ENCODE measurements around the gene ARMH2. TPM values are rescaled to one million over a fixed set of nuclear protein-coding genes. Genes with fewer than 3 reads are reported as not detected.

Gene ARMH2
- total and polyA plus RNA-seq, 2 experiments from 2014 or later, result not detected

- Mint-ChIP-seq H3K36me3 (ENCODE audit: low read depth) (no peaks in the 10 kb centered on the region; the same call in 2 of the 3 replicates), H3K9me3 (peaks cover 6% of the 10 kb centered on the region; the same call in 1 of the 3 replicates), H3K27ac (no peak overlapping the region), H3K4me3 (no peak overlapping the region), H3K4me1 (peaks cover 5% of the 10 kb centered on the region; the same call in 2 of the 3 replicates), H3K27me3 (ENCODE audit: insufficient read depth, low read depth, poor library complexity) (peaks cover 1% of the 10 kb centered on the region)
- H3K9me2 ChIP-seq (ENCODE audit: insufficient read depth), result peaks cover 6% of the 10 kb centered on the region
- TF ChIP-seq, protein P1, sequence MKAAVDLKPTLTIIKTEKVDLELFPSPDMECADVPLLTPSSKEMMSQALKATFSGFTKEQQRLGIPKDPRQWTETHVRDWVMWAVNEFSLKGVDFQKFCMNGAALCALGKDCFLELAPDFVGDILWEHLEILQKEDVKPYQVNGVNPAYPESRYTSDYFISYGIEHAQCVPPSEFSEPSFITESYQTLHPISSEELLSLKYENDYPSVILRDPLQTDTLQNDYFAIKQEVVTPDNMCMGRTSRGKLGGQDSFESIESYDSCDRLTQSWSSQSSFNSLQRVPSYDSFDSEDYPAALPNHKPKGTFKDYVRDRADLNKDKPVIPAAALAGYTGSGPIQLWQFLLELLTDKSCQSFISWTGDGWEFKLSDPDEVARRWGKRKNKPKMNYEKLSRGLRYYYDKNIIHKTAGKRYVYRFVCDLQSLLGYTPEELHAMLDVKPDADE (IDR thresholded peaks at IDR 0.05), result no peak
- TF ChIP-seq, protein P2, sequence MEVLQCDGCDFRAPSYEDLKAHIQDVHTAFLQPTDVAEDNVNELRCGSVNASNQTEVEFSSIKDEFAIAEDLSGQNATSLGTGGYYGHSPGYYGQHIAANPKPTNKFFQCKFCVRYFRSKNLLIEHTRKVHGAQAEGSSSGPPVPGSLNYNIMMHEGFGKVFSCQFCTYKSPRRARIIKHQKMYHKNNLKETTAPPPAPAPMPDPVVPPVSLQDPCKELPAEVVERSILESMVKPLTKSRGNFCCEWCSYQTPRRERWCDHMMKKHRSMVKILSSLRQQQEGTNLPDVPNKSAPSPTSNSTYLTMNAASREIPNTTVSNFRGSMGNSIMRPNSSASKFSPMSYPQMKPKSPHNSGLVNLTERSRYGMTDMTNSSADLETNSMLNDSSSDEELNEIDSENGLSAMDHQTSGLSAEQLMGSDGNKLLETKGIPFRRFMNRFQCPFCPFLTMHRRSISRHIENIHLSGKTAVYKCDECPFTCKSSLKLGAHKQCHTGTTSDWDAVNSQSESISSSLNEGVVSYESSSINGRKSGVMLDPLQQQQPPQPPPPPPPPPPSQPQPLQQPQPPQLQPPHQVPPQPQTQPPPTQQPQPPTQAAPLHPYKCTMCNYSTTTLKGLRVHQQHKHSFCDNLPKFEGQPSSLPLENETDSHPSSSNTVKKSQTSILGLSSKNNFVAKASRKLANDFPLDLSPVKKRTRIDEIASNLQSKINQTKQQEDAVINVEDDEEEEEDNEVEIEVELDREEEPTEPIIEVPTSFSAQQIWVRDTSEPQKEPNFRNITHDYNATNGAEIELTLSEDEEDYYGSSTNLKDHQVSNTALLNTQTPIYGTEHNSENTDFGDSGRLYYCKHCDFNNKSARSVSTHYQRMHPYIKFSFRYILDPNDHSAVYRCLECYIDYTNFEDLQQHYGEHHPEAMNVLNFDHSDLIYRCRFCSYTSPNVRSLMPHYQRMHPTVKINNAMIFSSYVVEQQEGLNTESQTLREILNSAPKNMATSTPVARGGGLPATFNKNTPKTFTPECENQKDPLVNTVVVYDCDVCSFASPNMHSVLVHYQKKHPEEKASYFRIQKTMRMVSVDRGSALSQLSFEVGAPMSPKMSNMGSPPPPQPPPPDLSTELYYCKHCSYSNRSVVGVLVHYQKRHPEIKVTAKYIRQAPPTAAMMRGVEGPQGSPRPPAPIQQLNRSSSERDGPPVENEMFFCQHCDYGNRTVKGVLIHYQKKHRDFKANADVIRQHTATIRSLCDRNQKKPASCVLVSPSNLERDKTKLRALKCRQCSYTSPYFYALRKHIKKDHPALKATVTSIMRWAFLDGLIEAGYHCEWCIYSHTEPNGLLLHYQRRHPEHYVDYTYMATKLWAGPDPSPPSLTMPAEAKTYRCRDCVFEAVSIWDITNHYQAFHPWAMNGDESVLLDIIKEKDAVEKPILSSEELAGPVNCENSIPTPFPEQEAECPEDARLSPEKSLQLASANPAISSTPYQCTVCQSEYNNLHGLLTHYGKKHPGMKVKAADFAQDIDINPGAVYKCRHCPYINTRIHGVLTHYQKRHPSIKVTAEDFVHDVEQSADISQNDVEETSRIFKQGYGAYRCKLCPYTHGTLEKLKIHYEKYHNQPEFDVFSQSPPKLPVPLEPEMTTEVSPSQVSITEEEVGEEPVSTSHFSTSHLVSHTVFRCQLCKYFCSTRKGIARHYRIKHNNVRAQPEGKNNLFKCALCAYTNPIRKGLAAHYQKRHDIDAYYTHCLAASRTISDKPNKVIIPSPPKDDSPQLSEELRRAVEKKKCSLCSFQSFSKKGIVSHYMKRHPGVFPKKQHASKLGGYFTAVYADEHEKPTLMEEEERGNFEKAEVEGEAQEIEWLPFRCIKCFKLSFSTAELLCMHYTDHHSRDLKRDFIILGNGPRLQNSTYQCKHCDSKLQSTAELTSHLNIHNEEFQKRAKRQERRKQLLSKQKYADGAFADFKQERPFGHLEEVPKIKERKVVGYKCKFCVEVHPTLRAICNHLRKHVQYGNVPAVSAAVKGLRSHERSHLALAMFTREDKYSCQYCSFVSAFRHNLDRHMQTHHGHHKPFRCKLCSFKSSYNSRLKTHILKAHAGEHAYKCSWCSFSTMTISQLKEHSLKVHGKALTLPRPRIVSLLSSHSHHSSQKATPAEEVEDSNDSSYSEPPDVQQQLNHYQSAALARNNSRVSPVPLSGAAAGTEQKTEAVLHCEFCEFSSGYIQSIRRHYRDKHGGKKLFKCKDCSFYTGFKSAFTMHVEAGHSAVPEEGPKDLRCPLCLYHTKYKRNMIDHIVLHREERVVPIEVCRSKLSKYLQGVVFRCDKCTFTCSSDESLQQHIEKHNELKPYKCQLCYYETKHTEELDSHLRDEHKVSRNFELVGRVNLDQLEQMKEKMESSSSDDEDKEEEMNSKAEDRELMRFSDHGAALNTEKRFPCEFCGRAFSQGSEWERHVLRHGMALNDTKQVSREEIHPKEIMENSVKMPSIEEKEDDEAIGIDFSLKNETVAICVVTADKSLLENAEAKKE (CRISPR knock-in tag; IDR thresholded peaks at IDR 0.05), result no peak
- TF ChIP-seq JUNB (IDR thresholded peaks at IDR 0.05; ENCODE audit: unreplicated experiment), result no peak
- no peak for TF ChIP-seq EZH2phosphoT487 (IDR thresholded peaks at IDR 0.05; ENCODE audit: unreplicated experiment)
- TF ChIP-seq EZH2 (IDR thresholded peaks at IDR 0.05; ENCODE audit: low read depth, unreplicated experiment), result no peak
- TF ChIP-seq STAT1 (IDR thresholded peaks at IDR 0.05; ENCODE audit: unreplicated experiment), result no peak
- TF ChIP-seq POLR2AphosphoS5 (IDR thresholded peaks at IDR 0.05; ENCODE audit: low read depth), result no peak
- no peak for TF ChIP-seq NANOG (IDR thresholded peaks at IDR 0.05; ENCODE audit: borderline replicate concordance)
- no peaks in the 10 kb centered on the region for H3K36me3 ChIP-seq (ENCODE audit: insufficient read depth)
- DNase-seq (ENCODE audit: low spot score) (no peak), ATAC-seq (no peak)
- no peak overlapping the region for H3K27ac ChIP-seq (ENCODE audit: low read depth)
- no peaks in the 10 kb centered on the region for H3K79me2 ChIP-seq (replicated peaks; ENCODE audit: insufficient read depth)
- no peaks in the 10 kb centered on the region for H3F3A ChIP-seq (replicated peaks; ENCODE audit: low read depth)
- H3K4me1 ChIP-seq (ENCODE audit: insufficient read depth), result peaks cover 4% of the 10 kb centered on the region; the same call in 1 of the 2 replicates
- H3K4me2 ChIP-seq, result no peak overlapping the region
- no peak overlapping the region for H3K4me3 ChIP-seq
- H4K20me1 ChIP-seq (replicated peaks; ENCODE audit: insufficient read depth), result no peaks in the 10 kb centered on the region
- H2AFZ ChIP-seq, result peak overlapping the region; percentile 77; the same call in 1 of the 2 replicates
- H3K27me3 ChIP-seq (ENCODE audit: insufficient read depth), result no peaks in the 10 kb centered on the region
Observed at GRCh38 chr6:24757611-24758010, 41.1 kb downstream of the ARMH2 start.

All from GM23338 (cell line).